CD1c-positive myeloid dendritic cell (primary cell): ENCODE measurements around the gene MOB3A.
"Not testable (repeated sequence)": the region's sequence is repeated elsewhere in the genome, so short reads cannot be mapped to it uniquely, and the experiment has no call there.

Experiments used
- DNase-seq: peaks from one replicate; pipeline ENCODE4 v3.0.0-alpha.2; 2016; ENCODE audit errors: extremely low spot score

Gene MOB3A

GRCh38 chr19:2034253-2034652 is 61.9 kb downstream of the MOB3A start:
- not testable (repeated sequence) for DNase-seq

GRCh38 chr19:2033825-2034159 is 62.3 kb downstream of the MOB3A start:
- no peak for DNase-seq

DNA sequence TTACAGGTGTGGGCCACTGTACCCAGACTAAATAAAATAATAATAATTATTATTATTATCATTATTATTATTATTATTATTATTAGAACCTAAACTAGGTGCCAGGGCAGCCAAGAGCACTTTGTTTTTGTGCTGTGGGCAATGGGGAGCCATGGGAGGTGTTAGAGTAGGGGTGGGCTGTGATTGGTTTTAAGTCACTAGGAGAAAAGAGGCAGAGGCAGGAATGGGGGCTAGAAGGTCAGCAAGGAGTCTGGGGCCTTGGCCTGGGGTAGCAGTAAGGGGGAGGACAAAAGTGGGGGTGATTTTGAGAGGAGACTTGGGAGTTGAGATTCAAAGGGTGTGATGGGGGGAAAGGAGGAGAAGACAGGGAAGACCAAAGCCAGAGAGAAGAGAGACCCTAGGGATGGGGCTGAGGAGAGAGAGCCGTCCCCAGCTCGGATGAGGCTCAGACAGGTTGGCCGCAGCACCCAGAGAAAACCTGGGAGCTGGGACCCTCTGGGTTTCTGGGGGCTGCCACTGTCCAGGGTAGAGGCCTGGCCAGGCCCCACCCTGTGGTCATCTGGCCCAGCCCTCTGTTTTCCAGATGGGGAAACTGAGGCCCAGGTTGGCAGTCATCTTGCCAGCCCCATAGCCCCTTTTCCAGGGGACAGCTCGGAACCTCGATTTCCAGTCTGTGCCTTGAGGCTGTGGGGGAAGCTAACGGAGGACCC is 62.9 kb downstream of the MOB3A start:
- no peak for DNase-seq

- peak; percentile 92 for DNase-seq
Measured at GRCh38 chr19:2032296-2032941, 63.7 kb downstream of the MOB3A start.

- no peak for DNase-seq
Measured at GRCh38 chr19:2027361-2027760, 68.8 kb downstream of the MOB3A start.

DNA sequence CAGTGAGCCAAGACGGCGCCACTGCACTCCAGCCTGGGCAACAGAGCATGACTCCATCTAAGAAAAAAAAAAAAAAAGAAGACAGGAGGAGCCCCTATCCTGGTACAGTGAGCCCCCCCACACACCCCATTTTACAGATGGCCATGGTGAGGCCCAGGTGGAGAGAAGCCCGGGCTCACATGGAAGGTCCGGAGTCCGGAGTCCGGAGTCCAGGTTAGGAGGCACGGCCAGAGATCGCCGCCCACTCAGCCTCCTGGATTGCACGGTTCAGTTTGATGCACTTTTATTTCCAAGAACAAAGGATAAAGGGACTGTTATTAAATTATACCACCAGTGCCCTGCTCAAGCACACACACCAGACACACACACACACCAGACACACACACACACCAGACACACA is 69.4 kb downstream of the MOB3A start:
- no peak for DNase-seq

DNA sequence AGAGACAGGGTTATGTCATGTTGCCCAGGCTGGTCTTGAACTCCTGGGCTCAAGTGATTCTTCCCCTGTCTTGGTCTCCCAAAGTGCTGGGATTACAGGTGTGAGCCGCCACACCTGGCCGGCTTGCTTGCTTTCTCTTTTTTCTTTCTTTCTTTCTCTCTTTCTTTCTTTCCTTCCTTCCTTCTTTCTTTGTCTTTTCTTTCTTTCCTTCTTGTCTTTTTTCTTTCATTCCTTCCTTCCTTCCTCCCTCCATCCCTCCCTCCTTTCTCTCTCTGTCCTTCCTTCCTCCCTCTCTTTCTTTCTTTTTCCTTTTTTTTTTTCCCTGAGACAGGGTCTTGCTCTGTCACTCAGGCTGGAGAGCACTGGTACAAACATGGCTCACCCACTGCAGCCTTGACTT is 73.8 kb downstream of the MOB3A start:
- DNase-seq = no peak

DNA sequence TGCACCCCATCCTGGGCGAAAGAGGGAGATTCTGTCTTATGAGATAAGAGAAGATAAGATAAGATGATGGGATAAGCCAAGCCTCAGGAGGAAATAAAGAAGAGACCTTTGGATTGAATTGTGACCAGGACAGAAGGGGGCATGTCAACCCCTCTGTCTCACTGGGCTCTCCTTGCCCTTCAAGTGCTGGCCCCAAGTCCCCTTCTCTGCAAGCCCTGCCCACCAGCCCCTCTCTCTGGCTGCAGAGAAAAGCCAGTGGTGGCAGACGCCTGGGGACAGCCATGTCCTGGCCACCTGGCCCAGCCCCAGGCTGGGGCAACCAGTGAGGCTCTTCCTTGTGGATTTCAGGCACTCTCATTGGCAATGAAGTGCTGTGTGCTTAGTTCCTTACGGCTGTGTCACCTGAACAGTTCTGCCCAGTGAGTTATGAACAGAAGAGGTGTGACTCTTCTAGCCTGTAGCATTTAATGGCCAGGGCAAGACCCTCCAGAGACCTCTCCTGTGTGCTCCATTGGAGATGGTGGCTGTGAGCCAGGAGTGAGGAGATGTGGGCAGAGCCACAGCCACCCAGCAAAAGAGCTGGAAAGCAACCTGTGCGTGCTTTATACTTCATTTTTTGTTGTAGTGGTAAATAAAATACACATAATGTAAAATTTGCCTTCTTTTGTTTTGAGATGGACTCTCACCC is 74.5 kb downstream of the MOB3A start:
- no peak for DNase-seq
